Calu3 (cell line): Measurements from ENCODE around the gene ATP6V0B. TPM values are rescaled to one million over a fixed set of nuclear protein-coding genes. Genes with fewer than 3 reads are reported as not detected.

Source experiments
- BruUV-seq: library from RNA; stranded (reverse); fragments of 400-500 nt; replicated peaks from 2 replicates; lab custom pipeline; 2021; lab: Mats Ljungman, UMichigan
- CTCF ChIA-PET: fragments of 300-600 bp; sonication (Branson Sonifier 250); formaldehyde crosslinking; loops from one replicate; lab custom pipeline; 2022; ENCODE audit warnings: antibody characterized with exemption; lab: Charles Lee
- DNase-seq: peaks from one replicate; pipeline ENCODE4 v3.0.0; 2022
- H3K27ac Mint-ChIP-seq: one replicate; pipeline ENCODE4 v1.8.0; 2022; ENCODE audit warnings: mixed read lengths; ENCODE audit not compliant: unreplicated experiment
- H3K27me3 Mint-ChIP-seq: one replicate; pipeline ENCODE4 v1.8.0; 2022; ENCODE audit warnings: mixed read lengths; ENCODE audit not compliant: unreplicated experiment
- H3K36me3 Mint-ChIP-seq: one replicate; pipeline ENCODE4 v1.8.0; 2022; ENCODE audit warnings: mild to moderate bottlenecking, moderate library complexity, mixed read lengths; ENCODE audit not compliant: insufficient read depth, unreplicated experiment
- H3K4me1 Mint-ChIP-seq: one replicate; pipeline ENCODE4 v1.8.0; 2022; ENCODE audit warnings: mild to moderate bottlenecking, low read depth, mixed read lengths; ENCODE audit not compliant: unreplicated experiment
- H3K4me3 Mint-ChIP-seq: one replicate; pipeline ENCODE4 v1.8.0; 2022; ENCODE audit warnings: mild to moderate bottlenecking, low read depth, moderate library complexity, mixed read lengths; ENCODE audit not compliant: unreplicated experiment
- H3K9me3 Mint-ChIP-seq: one replicate; pipeline ENCODE4 v1.8.0; 2022; ENCODE audit warnings: low read depth, mixed read lengths; ENCODE audit not compliant: unreplicated experiment
- CTCF ChIP-seq: fragments of 200-600 bp; IDR thresholded peaks from one replicate; pipeline ENCODE4 v1.8.0; 2022; ENCODE audit warnings: antibody characterized with exemption; ENCODE audit not compliant: unreplicated experiment
- intact Hi-C: fragments of 100-400 bp; cut with micrococcal nuclease; formaldehyde crosslinking; loops from one replicate; pipeline ENCODE4 v1.10.0; 2022; ENCODE audit not compliant: unreplicated experiment
- total RNA-seq: library from RNA; stranded (reverse); gene quantifications from 2 replicates; pipeline ENCODE4 v1.2.3, GENCODE V29; 2022

The ATP6V0B gene
- total RNA-seq, 1 experiment from 2014 or later = 141 TPM

DNA sequence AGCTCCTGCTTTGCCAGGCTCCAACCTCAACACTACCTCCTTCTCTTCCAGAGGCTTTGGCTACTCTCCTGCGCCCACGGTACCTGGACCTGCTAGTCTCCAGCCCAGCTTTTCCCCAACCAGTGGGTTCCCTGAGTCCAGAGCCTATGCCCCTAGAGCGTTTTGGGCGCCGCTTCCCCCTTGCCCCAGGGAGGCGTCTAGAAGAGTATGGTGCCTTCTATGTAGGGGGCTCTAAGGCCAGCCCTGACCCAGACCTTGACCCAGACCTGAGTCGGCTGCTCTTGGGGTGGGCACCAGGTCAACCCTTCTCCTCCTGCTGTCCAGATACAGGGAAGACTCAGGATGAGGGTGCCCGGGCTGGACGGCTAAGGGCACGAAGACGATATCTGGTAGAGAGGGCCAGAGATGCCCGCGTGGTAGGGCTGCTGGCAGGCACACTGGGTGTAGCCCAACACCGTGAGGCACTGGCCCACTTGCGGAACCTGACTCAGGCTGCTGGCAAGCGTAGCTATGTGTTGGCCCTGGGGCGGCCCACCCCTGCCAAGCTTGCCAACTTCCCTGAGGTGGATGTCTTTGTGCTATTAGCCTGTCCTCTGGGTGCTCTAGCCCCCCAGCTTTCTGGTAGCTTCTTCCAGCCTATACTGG, 3.3 kb upstream of the ATP6V0B start:
- CTCF ChIA-PET = no interaction called here
- DNase-seq = no peak
- no peaks in the 10 kb centered on the region for H3K9me3 Mint-ChIP-seq
- intact Hi-C loops = no loop called here
- peak overlapping the region; percentile 98 for H3K4me3 Mint-ChIP-seq
- H3K36me3 Mint-ChIP-seq = peaks cover 55% of the 10 kb centered on the region
- BruUV-seq = no TSS peak
- no peaks in the 10 kb centered on the region for H3K27me3 Mint-ChIP-seq
- no peak overlapping the region for H3K27ac Mint-ChIP-seq
- no peak for TF ChIP-seq CTCF
- H3K4me1 Mint-ChIP-seq = peaks cover 30% of the 10 kb centered on the region

GRCh38 chr1:43973981-43974442, 748 bp upstream of the ATP6V0B start:
- H3K4me1 Mint-ChIP-seq = peaks cover 53% of the 10 kb centered on the region
- TF ChIP-seq CTCF = no peak
- intact Hi-C loops = no loop called here
- H3K4me3 Mint-ChIP-seq = peak overlapping the region; percentile 91
- no TSS peak for BruUV-seq
- DNase-seq = no peak
- no peaks in the 10 kb centered on the region for H3K9me3 Mint-ChIP-seq
- H3K27me3 Mint-ChIP-seq = no peaks in the 10 kb centered on the region
- CTCF ChIA-PET = interaction anchor here (0.6 kb wide), 1 partner anchor 256 kb away, joined by 6 read pairs; no protein-coding TSS in a partner anchor
- peaks cover 79% of the 10 kb centered on the region for H3K36me3 Mint-ChIP-seq
- peak overlapping the region; percentile 94 for H3K27ac Mint-ChIP-seq

- H3K36me3 Mint-ChIP-seq = peaks cover 78% of the 10 kb centered on the region
- no peaks in the 10 kb centered on the region for H3K9me3 Mint-ChIP-seq
- DNase-seq = peak; percentile 30
- TSS peak; percentile 25 for BruUV-seq
- peak overlapping the region; percentile 94 for H3K27ac Mint-ChIP-seq
- CTCF ChIA-PET = interaction anchor here (0.8 to 1.1 kb wide), 2 partner anchors 73 to 212 kb away, joined by 3 to 4 read pairs; no protein-coding TSS in a partner anchor
- TF ChIP-seq CTCF = no peak
- H3K27me3 Mint-ChIP-seq = no peaks in the 10 kb centered on the region
- peak overlapping the region; percentile 91 for H3K4me3 Mint-ChIP-seq
- peaks cover 55% of the 10 kb centered on the region for H3K4me1 Mint-ChIP-seq
- intact Hi-C loops = no loop called here
Measured at GRCh38 chr1:43975249-43975961, 645 bp downstream of the ATP6V0B start.

GRCh38 chr1:43976045-43976444, 1.3 kb downstream of the ATP6V0B start:
- CTCF ChIA-PET = no interaction called here
- TF ChIP-seq CTCF = no peak

More at GRCh38 chr1:43976045-43976444, 1.3 kb downstream of the ATP6V0B start:
- Mint-ChIP-seq H3K4me1 (peaks cover 55% of the 10 kb centered on the region), H3K4me3 (peak overlapping the region; percentile 91), H3K27me3 (no peaks in the 10 kb centered on the region), H3K27ac (peak overlapping the region; percentile 94), H3K36me3 (peaks cover 75% of the 10 kb centered on the region), H3K9me3 (no peaks in the 10 kb centered on the region)
- DNase-seq = no peak
- intact Hi-C loops = no loop called here
- BruUV-seq = no TSS peak
